SK-N-SH (cell line): Measurements from ENCODE around the gene CATSPERD. TPM values are rescaled to one million over a fixed set of nuclear protein-coding genes. Genes with fewer than 3 reads are reported as not detected.

Experiments
- CTCF ChIA-PET: fragments of 300-600, 350-600 bp; formaldehyde crosslinking; extraction: SDS; loops from one replicate; lab custom pipeline; 2021; lab: Yijun Ruan, JAX
- POLR2A ChIA-PET: fragments of 350-600 bp; sonication (Branson Sonifier 250); formaldehyde crosslinking; extraction: SDS; loops from one replicate; lab custom pipeline; 2020; ENCODE audit warnings: antibody characterized with exemption, inconsistent platforms; lab: Yijun Ruan, JAX
- DNase-seq: peaks from one replicate; pipeline ENCODE4 v3.0.0; 2012
- H2AFZ ChIP-seq: fragments of 200-600 bp; sonication (generic); 2 replicates; pipeline ENCODE4 v1.8.1; 2016; ENCODE audit warnings: antibody characterized with exemption, mild to moderate bottlenecking, low read depth
- H3F3A ChIP-seq: fragments of 200-600 bp; sonication (generic); replicated peaks from 2 replicates; pipeline ENCODE3; 2016; ENCODE audit warnings: antibody characterized with exemption, mild to moderate bottlenecking; ENCODE audit not compliant: insufficient read depth
- H3K27ac ChIP-seq, 2 experiments: fragments of 200-500 bp in 1 of 2; fragments of 200-600 bp in 1 of 2; sonication (Bioruptor generic) in 1 of 2; sonication (generic), shearing (Covaris generic) in 1 of 2; 2 replicates each; pipeline versions ENCODE4 v1.5.1 to v1.6.1; 2014 to 2016; ENCODE audit warnings: low read depth in 2 of 2, inconsistent platforms in 1 of 2, low read length in 1 of 2, mild to moderate bottlenecking in 1 of 2, mixed read lengths in 1 of 2
- H3K27me3 ChIP-seq: fragments of 200-600 bp; sonication (generic), shearing (Covaris generic); 2 replicates; pipeline ENCODE4 v1.6.1; 2016; ENCODE audit warnings: mixed run types; ENCODE audit not compliant: insufficient read depth
- H3K36me3 ChIP-seq, 2 experiments: fragments of 200-500 bp in 1 of 2; fragments of 200-600 bp in 1 of 2; sonication (Bioruptor generic) in 1 of 2; sonication (generic) in 1 of 2; replicated peaks in 1 of 2; 2 replicates each; pipeline versions ENCODE3 to v1.5.1; 2014 to 2016; ENCODE audit warnings: low read length in 1 of 2, mild to moderate bottlenecking in 1 of 2; ENCODE audit not compliant: insufficient read depth in 2 of 2, control insufficient read depth in 1 of 2
- H3K4me1 ChIP-seq, 2 experiments: fragments of 200-500 bp in 1 of 2; fragments of 200-600 bp in 1 of 2; sonication (Bioruptor generic) in 1 of 2; sonication (generic), shearing (Covaris generic) in 1 of 2; 2 replicates each; pipeline versions ENCODE4 v1.5.1 to v1.6.1; 2014 to 2016; ENCODE audit warnings: low read depth in 1 of 2, low read length in 1 of 2, mixed run types in 1 of 2; ENCODE audit not compliant: insufficient read depth in 2 of 2, control insufficient read depth in 1 of 2
- H3K4me2 ChIP-seq: fragments of 200-600 bp; sonication (generic), shearing (Covaris generic); 2 replicates; pipeline ENCODE4 v1.6.1; 2017; ENCODE audit warnings: mixed run types
- H3K4me3 ChIP-seq, 2 experiments: fragments of 200-500 bp in 1 of 2; fragments of 200-600 bp in 1 of 2; sonication (Bioruptor generic) in 1 of 2; sonication (generic), shearing (Covaris generic) in 1 of 2; 2 replicates each; pipeline versions ENCODE4 v1.5.1 to v1.8.1; 2014 to 2016; ENCODE audit warnings: low read depth in 2 of 2, inconsistent platforms in 1 of 2, low read length in 1 of 2, mild to moderate bottlenecking in 1 of 2, mixed read lengths in 1 of 2, moderate library complexity in 1 of 2
- H3K79me2 ChIP-seq: fragments of 200-600 bp; sonication (generic); 2 replicates; pipeline ENCODE4 v1.8.1; 2017; ENCODE audit warnings: mild to moderate bottlenecking; ENCODE audit not compliant: insufficient read depth
- H3K9ac ChIP-seq: fragments of 200-600 bp; sonication (generic); 2 replicates; pipeline ENCODE4 v1.6.1; 2017; ENCODE audit warnings: mixed run types
- H3K9me2 ChIP-seq: fragments of 200-600 bp; sonication (generic); 2 replicates; pipeline ENCODE4 v1.6.1; 2017; ENCODE audit warnings: mixed run types
- H3K9me3 ChIP-seq: fragments of 200-600 bp; sonication (generic); 2 replicates; pipeline ENCODE4 v1.6.1; 2017; ENCODE audit warnings: mixed run types, mild to moderate bottlenecking, moderate library complexity
- H4K20me1 ChIP-seq: fragments of 200-600 bp; sonication (generic); 2 replicates; pipeline ENCODE4 v1.6.1; 2017; ENCODE audit warnings: mild to moderate bottlenecking, mixed run types; ENCODE audit not compliant: insufficient read depth
- CTCF ChIP-seq: fragments of 200-600 bp; sonication (generic); IDR thresholded peaks from 2 replicates; pipeline ENCODE4 v1.6.1; 2017; ENCODE audit warnings: antibody characterized with exemption, mild to moderate bottlenecking, moderate library complexity
- FOXJ3 ChIP-seq: sonication (generic); formaldehyde crosslinking; IDR thresholded peaks from 2 replicates; pipeline ENCODE4 v1.5.1; 2020; ENCODE audit warnings: mild to moderate bottlenecking, missing genetic modification reagents
- FOXM1 ChIP-seq: IDR thresholded peaks from 2 replicates; pipeline ENCODE4 v1.4.0; 2012; ENCODE audit warnings: low read depth, mild to moderate bottlenecking
- GABPA ChIP-seq: IDR thresholded peaks from 2 replicates; pipeline ENCODE4 v1.4.0; 2012; ENCODE audit warnings: low read depth, mild to moderate bottlenecking
- GATA2 ChIP-seq: sonication (generic); formaldehyde crosslinking; IDR thresholded peaks from 2 replicates; pipeline ENCODE4 v1.5.0; 2020; ENCODE audit warnings: mild to moderate bottlenecking, missing genetic modification reagents
- MEF2A ChIP-seq: IDR thresholded peaks from 2 replicates; pipeline ENCODE4 v1.4.0; 2012; ENCODE audit warnings: low read depth, borderline replicate concordance
- PBX3 ChIP-seq: IDR thresholded peaks from 2 replicates; pipeline ENCODE4; 2012
- POLR2AphosphoS5 ChIP-seq: IDR thresholded peaks from 2 replicates; pipeline ENCODE4 v1.6.1; 2012; ENCODE audit warnings: low read depth, low read length
- RAD21 ChIP-seq: IDR thresholded peaks from 2 replicates; pipeline ENCODE4 v1.6.1; 2012; ENCODE audit warnings: mild to moderate bottlenecking, low read length
- RCOR1 ChIP-seq: fragments of 150-350 bp; IDR thresholded peaks from 2 replicates; pipeline ENCODE4 v1.6.1; 2017; ENCODE audit warnings: antibody characterized with exemption, low read length
- RFX5 ChIP-seq: IDR thresholded peaks from 2 replicates; pipeline ENCODE4 v1.6.1; 2012; ENCODE audit warnings: mild to moderate bottlenecking, improper control_type of control experiment, low read length
- SIN3A ChIP-seq: IDR thresholded peaks from 2 replicates; pipeline ENCODE4 v1.6.1; 2012; ENCODE audit warnings: low read depth, mild to moderate bottlenecking, low read length, moderate library complexity, borderline replicate concordance
- SMC3 ChIP-seq: IDR thresholded peaks from 2 replicates; pipeline ENCODE4 v1.6.1; 2012; ENCODE audit warnings: low read depth, low read length, improper control_type of control experiment
- TAF1 ChIP-seq: IDR thresholded peaks from 2 replicates; pipeline ENCODE4 v1.6.1; 2012; ENCODE audit warnings: low read depth, mild to moderate bottlenecking, low read length, moderate library complexity, borderline replicate concordance
- YY1 ChIP-seq: IDR thresholded peaks from 2 replicates; pipeline ENCODE4 v1.4.0; 2012; ENCODE audit warnings: low read depth, mild to moderate bottlenecking
- WGBS: methylation state at CpG from one replicate; pipeline ENCODE4 v1.1.6; 2017; ENCODE audit warnings: low lambda C conversion rate; 5-methylcytosine and 5-hydroxymethylcytosine counted together
- polyA plus RNA-seq, 3 experiments: library from polyadenylated mRNA; depleted of rRNA; stranded (reverse); fragments of >200 nt; gene quantifications; 2 replicates each; pipeline ENCODE4 v1.2.3, GENCODE V29; 2012
- TF ChIP-seq, protein P1 (sequence below): fragments of 150-350 bp; IDR thresholded peaks from 2 replicates; pipeline ENCODE4 v1.6.1; 2017; ENCODE audit warnings: antibody characterized with exemption, low read length, low read depth, borderline replicate concordance
- TF ChIP-seq, protein P2 (sequence below): IDR thresholded peaks from 2 replicates; pipeline ENCODE4 v1.4.0; 2012; ENCODE audit warnings: low read depth, borderline replicate concordance
- TF ChIP-seq, protein P3 (sequence below): IDR thresholded peaks from 2 replicates; pipeline ENCODE4 v1.4.0; 2012; ENCODE audit warnings: low read depth, borderline replicate concordance

CATSPERD gene
- polyA plus RNA-seq, 1 of the 3 experiments (the other 2 are of a cell fraction) = not detected

- DNase-seq = no peak
- 95% methylated on average over 24 of the region's 25 CpGs for WGBS
- Histone ChIP-seq H3K27ac (no peak overlapping the region), H3K9me3 (no peaks in the 10 kb centered on the region), H4K20me1 (peaks cover 9% of the 10 kb centered on the region), H3K4me2 (no peak overlapping the region), H3K9ac (no peak overlapping the region), H3K4me3 (no peak overlapping the region), H3K9me2 (no peaks in the 10 kb centered on the region), H3K4me1 (no peaks in the 10 kb centered on the region), H2AFZ (no peak overlapping the region), H3K27me3 (no peaks in the 10 kb centered on the region), H3F3A (no peaks in the 10 kb centered on the region), H3K79me2 (peaks cover 38% of the 10 kb centered on the region), H3K36me3 (peaks cover 22 to 43% of the 10 kb centered on the region in 2 experiments)
- ChIA-PET POLR2A (interaction anchor here (0.6 to 0.8 kb wide), 2 partner anchors 9 to 517 kb away, joined by 3 read pairs; partner anchors contain the start of gene CATSPERD), CTCF (interaction anchor here (1.1 to 1.3 kb wide), 2 partner anchors 20 to 24 kb away, joined by 3 read pairs; no protein-coding TSS in a partner anchor)
- TF ChIP-seq TAF1 = no peak
- no peak for TF ChIP-seq FOXJ3
- no peak for TF ChIP-seq GABPA
- TF ChIP-seq SIN3A = no peak
- no peak for TF ChIP-seq RAD21
- TF ChIP-seq GATA2 (CRISPR knock-in tag) = no peak
- TF ChIP-seq PBX3 = no peak
- TF ChIP-seq, protein P1, sequence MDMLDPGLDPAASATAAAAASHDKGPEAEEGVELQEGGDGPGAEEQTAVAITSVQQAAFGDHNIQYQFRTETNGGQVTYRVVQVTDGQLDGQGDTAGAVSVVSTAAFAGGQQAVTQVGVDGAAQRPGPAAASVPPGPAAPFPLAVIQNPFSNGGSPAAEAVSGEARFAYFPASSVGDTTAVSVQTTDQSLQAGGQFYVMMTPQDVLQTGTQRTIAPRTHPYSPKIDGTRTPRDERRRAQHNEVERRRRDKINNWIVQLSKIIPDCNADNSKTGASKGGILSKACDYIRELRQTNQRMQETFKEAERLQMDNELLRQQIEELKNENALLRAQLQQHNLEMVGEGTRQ = no peak
- no peak for TF ChIP-seq SMC3
- no peak for TF ChIP-seq YY1
- no peak for TF ChIP-seq RCOR1
- no peak for TF ChIP-seq CTCF
Measured at GRCh38 chr19:5711713-5712161, 8.7 kb upstream of the CATSPERD start.

DNA sequence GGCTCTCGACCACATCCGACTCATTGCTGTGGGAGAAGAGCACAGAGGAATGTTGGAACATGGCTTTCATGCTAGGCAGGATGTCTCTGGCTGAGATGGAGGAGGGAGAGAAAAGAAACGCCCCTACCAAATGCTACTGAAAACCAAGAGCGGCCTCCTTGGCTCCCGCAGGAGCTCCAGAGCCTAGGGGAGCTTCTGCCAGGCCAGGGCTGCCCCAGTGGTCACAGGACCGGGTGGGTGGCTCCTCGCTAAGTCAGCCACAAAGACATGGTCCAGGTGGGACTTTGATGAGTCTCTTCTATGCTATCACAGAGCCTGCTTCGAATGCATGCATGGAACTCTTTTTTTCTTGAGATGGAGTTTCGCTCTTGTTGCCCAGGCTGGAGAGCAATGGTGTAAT, 7.2 kb upstream of the CATSPERD start:
- no peak overlapping the region for H3K27ac ChIP-seq
- H3K4me3 ChIP-seq = no peak overlapping the region
- no peaks in the 10 kb centered on the region for H3F3A ChIP-seq
- H4K20me1 ChIP-seq = peaks cover 18% of the 10 kb centered on the region
- no peak overlapping the region for H3K9ac ChIP-seq
- H3K36me3 ChIP-seq = peaks cover 22 to 35% of the 10 kb centered on the region in 2 experiments
- no peaks in the 10 kb centered on the region for H3K27me3 ChIP-seq
- no peaks in the 10 kb centered on the region for H3K9me2 ChIP-seq
- peaks cover under 1 to 11% of the 10 kb centered on the region in 2 experiments; a peak in 2 of 4 replicates for H3K4me1 ChIP-seq
- H3K9me3 ChIP-seq = no peaks in the 10 kb centered on the region
- WGBS = 97% methylated on average over 9 of the region's 9 CpGs
- peaks cover 53% of the 10 kb centered on the region for H3K79me2 ChIP-seq
- H3K4me2 ChIP-seq = no peak overlapping the region
- DNase-seq = no peak
- ChIA-PET CTCF (interaction anchor here (1.3 to 1.6 kb wide), 2 partner anchors 21 to 24 kb away, joined by 3 to 8 read pairs; partner anchors contain the start of gene RPL36), POLR2A (no interaction called here)
- TF ChIP-seq, protein P2, sequence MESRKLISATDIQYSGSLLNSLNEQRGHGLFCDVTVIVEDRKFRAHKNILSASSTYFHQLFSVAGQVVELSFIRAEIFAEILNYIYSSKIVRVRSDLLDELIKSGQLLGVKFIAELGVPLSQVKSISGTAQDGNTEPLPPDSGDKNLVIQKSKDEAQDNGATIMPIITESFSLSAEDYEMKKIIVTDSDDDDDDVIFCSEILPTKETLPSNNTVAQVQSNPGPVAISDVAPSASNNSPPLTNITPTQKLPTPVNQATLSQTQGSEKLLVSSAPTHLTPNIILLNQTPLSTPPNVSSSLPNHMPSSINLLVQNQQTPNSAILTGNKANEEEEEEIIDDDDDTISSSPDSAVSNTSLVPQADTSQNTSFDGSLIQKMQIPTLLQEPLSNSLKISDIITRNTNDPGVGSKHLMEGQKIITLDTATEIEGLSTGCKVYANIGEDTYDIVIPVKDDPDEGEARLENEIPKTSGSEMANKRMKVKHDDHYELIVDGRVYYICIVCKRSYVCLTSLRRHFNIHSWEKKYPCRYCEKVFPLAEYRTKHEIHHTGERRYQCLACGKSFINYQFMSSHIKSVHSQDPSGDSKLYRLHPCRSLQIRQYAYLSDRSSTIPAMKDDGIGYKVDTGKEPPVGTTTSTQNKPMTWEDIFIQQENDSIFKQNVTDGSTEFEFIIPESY = no peak
- no peak for TF ChIP-seq RFX5
- TF ChIP-seq POLR2AphosphoS5 = no peak
- TF ChIP-seq, protein P1 = no peak
- no peak for TF ChIP-seq FOXM1
- TF ChIP-seq, protein P3, sequence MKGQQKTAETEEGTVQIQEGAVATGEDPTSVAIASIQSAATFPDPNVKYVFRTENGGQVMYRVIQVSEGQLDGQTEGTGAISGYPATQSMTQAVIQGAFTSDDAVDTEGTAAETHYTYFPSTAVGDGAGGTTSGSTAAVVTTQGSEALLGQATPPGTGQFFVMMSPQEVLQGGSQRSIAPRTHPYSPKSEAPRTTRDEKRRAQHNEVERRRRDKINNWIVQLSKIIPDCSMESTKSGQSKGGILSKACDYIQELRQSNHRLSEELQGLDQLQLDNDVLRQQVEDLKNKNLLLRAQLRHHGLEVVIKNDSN = no peak
- no peak for TF ChIP-seq MEF2A
- TF ChIP-seq FOXJ3 = no peak
- no peak overlapping the region for H2AFZ ChIP-seq
